Mesendoderm (in vitro differentiated cells): Measurements from ENCODE around the gene SERPINA3.

Experiments used
- DNase-seq: peaks from one replicate; pipeline ENCODE4 v3.0.0; 2013
- H2AK5ac ChIP-seq: 2 replicates; pipeline ENCODE4 v1.6.1; 2013; ENCODE audit warnings: low read length, inconsistent platforms
- H2BK120ac ChIP-seq: 2 replicates; pipeline ENCODE4 v1.6.1; 2013; ENCODE audit warnings: low read depth, mild to moderate bottlenecking, low read length, moderate library complexity, mixed read lengths
- H2BK15ac ChIP-seq: replicated peaks from 2 replicates; pipeline ENCODE4 v1.6.1; 2013; ENCODE audit warnings: low read depth, mild to moderate bottlenecking, moderate library complexity
- H2BK5ac ChIP-seq: 2 replicates; pipeline ENCODE4 v1.6.1; 2013; ENCODE audit warnings: low read length, inconsistent platforms
- H3K18ac ChIP-seq: 2 replicates; pipeline ENCODE4 v1.6.1; 2013; ENCODE audit warnings: mild to moderate bottlenecking, low read length, mixed read lengths
- H3K23ac ChIP-seq: one replicate; pipeline ENCODE4 v1.6.1; 2013; ENCODE audit warnings: low read length
- H3K27ac ChIP-seq: 2 replicates; pipeline ENCODE4 v1.5.1; 2013; ENCODE audit warnings: low read depth, mild to moderate bottlenecking, inconsistent platforms, low read length, moderate library complexity
- H3K27me3 ChIP-seq: 2 replicates; pipeline ENCODE4 v1.6.1; 2013; ENCODE audit warnings: low read length, control low read depth, mild to moderate bottlenecking, inconsistent platforms; ENCODE audit not compliant: insufficient read depth, poor library complexity
- H3K36me3 ChIP-seq: 2 replicates; pipeline ENCODE4 v1.6.1; 2013; ENCODE audit warnings: low read length, inconsistent platforms; ENCODE audit not compliant: control insufficient read depth, insufficient read depth
- H3K4ac ChIP-seq: one replicate; pipeline ENCODE4 v1.6.1; 2013; ENCODE audit warnings: low read depth, mild to moderate bottlenecking, low read length, moderate library complexity
- H3K4me1 ChIP-seq: 2 replicates; pipeline ENCODE4 v1.6.1; 2013; ENCODE audit warnings: low read depth, low read length, inconsistent platforms; ENCODE audit not compliant: control insufficient read depth
- H3K4me2 ChIP-seq: 2 replicates; pipeline ENCODE4 v1.6.1; 2013; ENCODE audit warnings: low read length
- H3K4me3 ChIP-seq: 2 replicates; pipeline ENCODE4 v1.5.1; 2013; ENCODE audit warnings: mild to moderate bottlenecking, low read length
- H3K56ac ChIP-seq: one replicate; pipeline ENCODE4 v1.6.1; 2013; ENCODE audit warnings: low read length
- H3K79me1 ChIP-seq: 2 replicates; pipeline ENCODE4 v1.6.1; 2013; ENCODE audit warnings: low read length, inconsistent platforms
- H3K79me2 ChIP-seq: 2 replicates; pipeline ENCODE4 v1.6.1; 2013; ENCODE audit warnings: mild to moderate bottlenecking, low read length; ENCODE audit not compliant: control insufficient read depth, insufficient read depth
- H3K9ac ChIP-seq: 2 replicates; pipeline ENCODE4 v1.6.1; 2013; ENCODE audit warnings: low read length, inconsistent platforms
- H4K5ac ChIP-seq: one replicate; pipeline ENCODE4 v1.6.1; 2013; ENCODE audit warnings: low read length
- H4K8ac ChIP-seq: one replicate; pipeline ENCODE4 v1.6.1; 2013; ENCODE audit warnings: low read depth, mild to moderate bottlenecking, control low read depth, low read length, moderate library complexity
- WGBS: extraction: QIAGEN DNeasy Blood & Tissue Kit; methylation state at CpG from one replicate; pipeline ENCODE4 v1.1.7; 2013; ENCODE audit warnings: low lambda C conversion rate, missing lambda C conversion rate; ENCODE audit not compliant: insufficient coverage; ENCODE audit errors: extremely low coverage; 5-methylcytosine and 5-hydroxymethylcytosine counted together

SERPINA3 gene

DNA sequence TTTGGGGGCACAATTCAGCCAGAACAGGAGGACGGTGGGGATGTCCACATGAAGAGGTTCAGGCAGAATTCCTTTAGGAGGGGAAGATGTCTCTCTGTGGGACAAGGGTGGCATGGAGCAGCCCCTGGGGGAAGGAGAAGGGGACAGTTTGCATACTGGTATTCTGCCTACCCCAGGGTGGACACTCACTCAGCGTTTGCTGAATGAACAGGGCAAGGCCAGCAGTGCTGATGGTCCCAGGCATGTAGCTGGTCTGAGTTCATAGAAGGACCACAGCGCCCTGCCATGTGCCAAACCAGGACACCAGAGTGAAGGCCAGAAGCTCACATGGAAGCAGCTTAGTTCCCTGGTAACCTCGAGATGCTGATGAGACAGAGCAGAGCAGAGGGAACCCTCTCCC lies 25.6 kb upstream of the SERPINA3 start:
- no peak overlapping the region for H2AK5ac ChIP-seq
- H4K5ac ChIP-seq: no peak overlapping the region
- H4K8ac ChIP-seq: no peak overlapping the region
- H3K4me3 ChIP-seq: no peak overlapping the region
- H3K27me3 ChIP-seq: no peaks in the 10 kb centered on the region
- no peak overlapping the region for H3K4me2 ChIP-seq
- no peak overlapping the region for H2BK120ac ChIP-seq
- no peak overlapping the region for H3K23ac ChIP-seq
- H3K79me2 ChIP-seq: no peaks in the 10 kb centered on the region
- no peak for DNase-seq
- H3K36me3 ChIP-seq: no peaks in the 10 kb centered on the region
- no peak overlapping the region for H3K4ac ChIP-seq
- H3K18ac ChIP-seq: no peak overlapping the region
- WGBS: no CpG with 5 or more reads among the region's 4 CpGs
- no peaks in the 10 kb centered on the region for H3K79me1 ChIP-seq
- no peaks in the 10 kb centered on the region for H3K4me1 ChIP-seq
- no peak overlapping the region for H3K9ac ChIP-seq
- H3K27ac ChIP-seq: no peak overlapping the region
- no peak overlapping the region for H2BK5ac ChIP-seq
- H3K56ac ChIP-seq: no peak overlapping the region
- H2BK15ac ChIP-seq: no peak overlapping the region

DNA sequence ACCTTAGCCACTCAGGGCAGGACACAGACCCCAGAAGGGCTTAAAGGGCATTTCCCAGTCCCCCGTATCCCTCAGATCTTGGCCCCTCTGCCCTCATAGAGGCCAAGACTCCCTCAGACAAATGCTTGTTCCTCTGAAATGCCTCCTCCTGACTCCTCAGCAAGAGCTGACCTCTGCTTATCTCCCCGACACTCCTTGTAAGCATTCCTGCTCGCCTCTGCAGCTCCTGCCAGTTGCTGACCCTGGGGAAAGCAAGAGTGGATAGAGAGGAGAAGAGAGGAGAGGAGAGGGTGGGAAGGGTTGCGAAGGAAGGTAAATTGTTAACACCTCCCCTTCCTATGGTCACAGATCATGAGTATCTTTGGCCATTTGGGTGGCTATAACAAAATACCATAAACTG lies 23.9 kb upstream of the SERPINA3 start:
- no peak overlapping the region for H4K5ac ChIP-seq
- H3K27ac ChIP-seq: no peak overlapping the region
- H3K27me3 ChIP-seq: no peaks in the 10 kb centered on the region
- no peak for DNase-seq
- H3K4me1 ChIP-seq: no peaks in the 10 kb centered on the region
- H3K4me3 ChIP-seq: no peak overlapping the region
- no peak overlapping the region for H3K4ac ChIP-seq
- no peaks in the 10 kb centered on the region for H3K79me2 ChIP-seq
- H3K79me1 ChIP-seq: no peaks in the 10 kb centered on the region
- no peak overlapping the region for H2BK5ac ChIP-seq
- H3K23ac ChIP-seq: no peak overlapping the region
- H2AK5ac ChIP-seq: no peak overlapping the region
- no peak overlapping the region for H2BK120ac ChIP-seq
- no peak overlapping the region for H3K9ac ChIP-seq
- H3K18ac ChIP-seq: no peak overlapping the region
- no peak overlapping the region for H3K4me2 ChIP-seq
- no peak overlapping the region for H3K56ac ChIP-seq
- no peak overlapping the region for H4K8ac ChIP-seq
- H2BK15ac ChIP-seq: no peak overlapping the region
- WGBS: no CpG with 5 or more reads among the region's 4 CpGs
- H3K36me3 ChIP-seq: no peaks in the 10 kb centered on the region

DNA sequence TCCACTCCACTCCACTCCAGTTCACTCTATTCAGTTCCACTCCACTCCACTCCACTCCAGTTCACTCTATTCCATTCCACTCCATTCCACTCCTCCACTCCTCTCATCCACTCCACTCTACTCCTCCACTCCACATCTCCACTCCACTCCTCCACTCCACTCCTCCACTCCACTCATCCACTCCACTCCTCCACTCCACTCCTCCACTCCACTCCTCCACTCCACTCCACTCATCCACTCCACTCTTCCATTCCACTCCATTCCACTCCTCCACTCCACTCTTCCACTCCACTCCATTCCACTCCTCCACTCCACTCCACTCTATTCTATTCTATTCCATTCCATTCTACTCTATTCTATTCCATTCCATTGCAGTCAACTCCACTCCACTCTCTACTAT lies 21.1 kb upstream of the SERPINA3 start:
- Histone ChIP-seq H2AK5ac (no peak overlapping the region), H3K4ac (no peak overlapping the region)

GRCh38 chr14:94591871-94592270 lies 20.3 kb upstream of the SERPINA3 start:
- no CpG with 5 or more reads among the region's 8 CpGs for WGBS
- H3K27ac ChIP-seq: no peak overlapping the region

More for the DNA sequence above, 21.1 kb upstream of the SERPINA3 start:
- no peak overlapping the region for H2BK5ac ChIP-seq
- no peak overlapping the region for H4K5ac ChIP-seq
- H3K56ac ChIP-seq: no peak overlapping the region
- no peak overlapping the region for H3K23ac ChIP-seq
- H3K27ac ChIP-seq: no peak overlapping the region
- no peaks in the 10 kb centered on the region for H3K79me1 ChIP-seq
- no peak overlapping the region for H4K8ac ChIP-seq
- H3K4me2 ChIP-seq: no peak overlapping the region
- H2BK15ac ChIP-seq: no peak overlapping the region
- no peaks in the 10 kb centered on the region for H3K79me2 ChIP-seq
- no peak overlapping the region for H3K4me3 ChIP-seq
- H2BK120ac ChIP-seq: no peak overlapping the region
- H3K27me3 ChIP-seq: no peaks in the 10 kb centered on the region
- H3K36me3 ChIP-seq: no peaks in the 10 kb centered on the region
- no peak overlapping the region for H3K18ac ChIP-seq
- no peaks in the 10 kb centered on the region for H3K4me1 ChIP-seq
- no peak overlapping the region for H3K9ac ChIP-seq
- DNase-seq: no peak

GRCh38 chr14:94592457-94592856 lies 19.7 kb upstream of the SERPINA3 start:
- Histone ChIP-seq H2BK15ac (no peak overlapping the region), H3K36me3 (no peaks in the 10 kb centered on the region), H3K79me2 (no peaks in the 10 kb centered on the region), H3K4me1 (no peaks in the 10 kb centered on the region), H2BK5ac (no peak overlapping the region), H3K56ac (no peak overlapping the region), H3K23ac (no peak overlapping the region), H3K27ac (no peak overlapping the region), H3K4me3 (no peak overlapping the region), H3K18ac (no peak overlapping the region), H2BK120ac (no peak overlapping the region), H4K8ac (no peak overlapping the region), H3K4me2 (no peak overlapping the region), H3K79me1 (no peaks in the 10 kb centered on the region), H3K27me3 (no peaks in the 10 kb centered on the region), H4K5ac (no peak overlapping the region), H3K4ac (no peak overlapping the region), H2AK5ac (no peak overlapping the region), H3K9ac (no peak overlapping the region)
- DNase-seq: no peak

More at GRCh38 chr14:94591871-94592270, 20.3 kb upstream of the SERPINA3 start:
- no peak overlapping the region for H2AK5ac ChIP-seq
- no peak overlapping the region for H3K56ac ChIP-seq
- H3K79me1 ChIP-seq: no peaks in the 10 kb centered on the region
- no peak overlapping the region for H3K4me3 ChIP-seq
- H2BK15ac ChIP-seq: no peak overlapping the region
- no peak overlapping the region for H2BK5ac ChIP-seq
- H2BK120ac ChIP-seq: no peak overlapping the region
- no peak for DNase-seq
- H3K36me3 ChIP-seq: no peaks in the 10 kb centered on the region
- H3K23ac ChIP-seq: no peak overlapping the region
- no peaks in the 10 kb centered on the region for H3K27me3 ChIP-seq
- no peak overlapping the region for H3K4me2 ChIP-seq
- H4K5ac ChIP-seq: no peak overlapping the region
- no peaks in the 10 kb centered on the region for H3K79me2 ChIP-seq
- no peak overlapping the region for H3K18ac ChIP-seq
- H4K8ac ChIP-seq: no peak overlapping the region
- no peaks in the 10 kb centered on the region for H3K4me1 ChIP-seq
- no peak overlapping the region for H3K4ac ChIP-seq
- H3K9ac ChIP-seq: no peak overlapping the region

DNA sequence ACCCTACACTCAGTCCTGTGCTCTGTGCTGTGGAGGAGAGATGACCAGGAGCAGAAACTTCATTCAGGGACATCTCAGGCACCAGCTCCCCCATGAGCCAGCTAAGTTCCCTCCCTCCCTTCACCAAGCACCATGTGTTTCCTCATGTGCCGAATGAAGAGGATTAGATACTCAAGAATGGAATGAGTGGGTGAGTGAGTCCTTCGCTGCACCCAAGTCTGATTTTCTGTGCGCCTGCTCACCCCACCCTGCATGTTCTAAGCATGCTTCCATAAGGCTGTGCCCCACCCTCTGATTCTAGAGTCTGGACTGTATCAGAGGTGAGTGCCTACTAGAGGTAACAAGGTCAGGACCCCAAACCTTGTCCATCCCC lies 18.8 kb upstream of the SERPINA3 start:
- Histone ChIP-seq H3K36me3 (no peaks in the 10 kb centered on the region), H2BK15ac (no peak overlapping the region), H3K4ac (no peak overlapping the region), H2BK5ac (no peak overlapping the region), H3K4me1 (no peaks in the 10 kb centered on the region), H3K4me3 (no peak overlapping the region), H3K56ac (no peak overlapping the region), H4K8ac (no peak overlapping the region), H3K18ac (no peak overlapping the region), H3K23ac (no peak overlapping the region), H3K27me3 (no peaks in the 10 kb centered on the region), H3K9ac (no peak overlapping the region), H3K79me1 (no peaks in the 10 kb centered on the region), H4K5ac (no peak overlapping the region), H3K27ac (no peak overlapping the region), H3K79me2 (no peaks in the 10 kb centered on the region), H2BK120ac (no peak overlapping the region), H2AK5ac (no peak overlapping the region), H3K4me2 (no peak overlapping the region)
- DNase-seq: no peak
- WGBS: no CpG with 5 or more reads among the region's 3 CpGs
